Posterior vena cava (tissue), 2 donors: ENCODE results near the gene WASHC1. TPM values are rescaled to one million over a fixed set of nuclear protein-coding genes. Genes with fewer than 3 reads are reported as not detected.
A peak's percentile ranks its signal among the peaks of the same experiment; 100 is the strongest.
"Not testable (repeated sequence)": the region's sequence is repeated elsewhere in the genome, so short reads cannot be mapped to it uniquely, and the experiment has no call there.

ENCODE experiments used
- DNase-seq: peaks from one replicate; pipeline ENCODE4 v3.0.0-alpha.2; 2020; ENCODE audit warnings: low spot score
- intact Hi-C, 2 donors: fragments of 100-400 bp; cut with DNase I; formaldehyde crosslinking; loops; one replicate each; pipeline versions ENCODE4 v1.14.1 to v1.14.2; 2022 to 2023
- long read RNA-seq, 2 donors: library from polyadenylated mRNA; unstranded; transcript quantifications; one replicate each; pipeline ENCODE4 v2.0.0, GENCODE V29; 2020 to 2021
- total RNA-seq, 2 donors: library from RNA; stranded (reverse); fragmentation: NEBNext Ultra II Directional; extraction: Animal tissue kit (Norgen Biotek cat#: 25700); gene quantifications; one replicate each; pipeline ENCODE4 v1.2.1, GENCODE V29; 2021
- donor health status: DM: yes; HTN: yes; CAD: no.
- donor health status: DM: yes; HTN: yes; CAD: no.

WASHC1 gene, protein sequence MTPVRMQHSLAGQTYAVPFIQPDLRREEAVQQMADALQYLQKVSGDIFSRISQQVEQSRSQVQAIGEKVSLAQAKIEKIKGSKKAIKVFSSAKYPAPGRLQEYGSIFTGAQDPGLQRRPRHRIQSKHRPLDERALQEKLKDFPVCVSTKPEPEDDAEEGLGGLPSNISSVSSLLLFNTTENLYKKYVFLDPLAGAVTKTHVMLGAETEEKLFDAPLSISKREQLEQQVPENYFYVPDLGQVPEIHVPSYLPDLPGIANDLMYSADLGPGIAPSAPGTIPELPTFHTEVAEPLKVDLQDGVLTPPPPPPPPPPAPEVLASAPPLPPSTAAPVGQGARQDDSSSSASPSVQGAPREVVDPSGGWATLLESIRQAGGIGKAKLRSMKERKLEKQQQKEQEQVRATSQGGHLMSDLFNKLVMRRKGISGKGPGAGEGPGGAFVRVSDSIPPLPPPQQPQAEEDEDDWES
- total RNA-seq, result 10 to 100 TPM; 12.9 to 13.5 TPM
- long read RNA-seq, donor 1, partial matches to known transcripts, result 0 of 2 reads
- long read RNA-seq, donor 1, other reads (novel, unspliced or antisense), result 2 of 2 reads
- long read RNA-seq, donor 2, partial matches to known transcripts, result 1 of 8 reads
- long read RNA-seq, donor 2, other reads (novel, unspliced or antisense), result 7 of 8 reads

DNA sequence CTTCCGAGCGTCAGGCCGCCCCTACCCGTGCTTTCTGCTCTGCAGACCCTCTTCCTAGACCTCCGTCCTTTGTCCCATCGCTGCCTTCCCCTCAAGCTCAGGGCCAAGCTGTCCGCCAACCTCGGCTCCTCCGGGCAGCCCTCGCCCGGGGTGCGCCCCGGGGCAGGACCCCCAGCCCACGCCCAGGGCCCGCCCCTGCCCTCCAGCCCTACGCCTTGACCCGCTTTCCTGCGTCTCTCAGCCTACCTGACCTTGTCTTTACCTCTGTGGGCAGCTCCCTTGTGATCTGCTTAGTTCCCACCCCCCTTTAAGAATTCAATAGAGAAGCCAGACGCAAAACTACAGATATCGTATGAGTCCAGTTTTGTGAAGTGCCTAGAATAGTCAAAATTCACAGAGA, at the start of gene WASHC1:
Gene WASHC1, minus strand, starts transcription at position 101 of the 400 bp plus-strand sequence. CDS start 4,457 bp downstream, outside the sequence.
- intact Hi-C loops, DNase-seq: not testable (repeated sequence)

DNA sequence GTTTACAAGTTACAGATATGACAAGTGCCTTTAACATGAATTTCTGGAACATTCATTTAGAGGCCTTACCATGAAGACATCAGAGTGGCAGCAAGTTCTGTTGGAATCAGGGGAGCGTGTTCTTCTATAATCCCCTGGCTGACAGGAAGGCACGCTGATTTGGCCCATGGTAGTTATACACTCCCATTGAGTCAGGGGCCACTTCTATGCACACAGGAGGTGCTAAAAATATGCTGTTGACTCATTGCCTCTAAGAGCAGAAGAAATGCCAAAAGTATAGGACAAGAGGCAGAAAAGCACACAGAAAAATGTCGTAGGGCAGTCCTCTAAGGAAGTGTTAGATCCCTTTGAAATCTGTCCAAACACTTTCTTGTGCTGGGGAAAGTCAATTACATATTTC, 49.1 kb upstream of the WASHC1 start:
- intact Hi-C loops, result not testable (repeated sequence)

DNA sequence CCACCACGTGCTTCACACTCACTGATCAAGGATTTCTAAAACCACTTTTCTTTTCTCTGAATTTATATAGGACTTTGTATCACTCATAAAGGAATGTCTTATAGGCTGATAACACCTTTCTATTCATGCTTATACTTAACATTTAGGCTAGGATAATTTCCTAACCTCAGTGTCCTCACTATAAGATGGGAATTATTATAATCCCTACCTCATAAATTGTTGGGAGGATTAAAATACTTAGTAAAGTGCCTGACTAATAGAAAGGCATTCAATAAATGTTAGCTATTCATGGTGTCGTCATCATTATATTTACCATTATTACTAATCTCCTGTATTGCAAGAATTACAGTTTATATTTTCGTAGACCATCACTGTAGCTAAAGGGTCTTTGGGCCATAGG, 47.1 kb upstream of the WASHC1 start:
- intact Hi-C loops, DNase-seq: not testable (repeated sequence)

More for the DNA sequence above, 49.1 kb upstream of the WASHC1 start:
- DNase-seq, result not testable (repeated sequence)

DNA sequence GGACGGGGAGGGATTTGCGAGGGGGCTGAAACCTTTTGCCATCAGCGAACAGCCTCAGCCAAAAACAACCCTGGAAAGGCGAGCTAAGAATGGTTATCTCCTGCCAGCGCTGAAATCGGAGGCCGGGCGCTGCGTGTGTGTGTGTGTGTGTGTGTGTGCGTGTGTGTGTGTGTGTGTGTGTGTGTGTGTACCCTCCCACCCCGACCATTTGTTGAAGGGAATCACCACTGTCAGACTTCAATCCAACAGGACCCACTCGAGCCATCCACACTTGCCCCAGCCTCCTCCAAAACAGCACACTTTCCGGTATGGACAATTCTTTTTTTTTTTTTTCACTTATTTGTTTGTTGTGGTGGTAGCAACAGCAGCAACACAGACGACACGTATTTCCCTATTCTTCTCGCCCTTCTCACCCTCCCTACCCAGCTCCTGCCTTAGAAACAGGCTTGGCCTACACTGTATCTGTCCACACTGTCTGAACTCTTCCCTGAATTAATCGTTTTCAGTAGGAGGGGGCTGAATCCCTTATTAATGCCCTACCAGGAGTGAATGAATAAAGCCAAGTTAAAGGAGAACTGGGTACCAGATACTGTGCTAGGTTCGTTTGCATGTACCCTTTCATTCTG, 44.8 kb upstream of the WASHC1 start:
- intact Hi-C loops, DNase-seq: not testable (repeated sequence)

DNA sequence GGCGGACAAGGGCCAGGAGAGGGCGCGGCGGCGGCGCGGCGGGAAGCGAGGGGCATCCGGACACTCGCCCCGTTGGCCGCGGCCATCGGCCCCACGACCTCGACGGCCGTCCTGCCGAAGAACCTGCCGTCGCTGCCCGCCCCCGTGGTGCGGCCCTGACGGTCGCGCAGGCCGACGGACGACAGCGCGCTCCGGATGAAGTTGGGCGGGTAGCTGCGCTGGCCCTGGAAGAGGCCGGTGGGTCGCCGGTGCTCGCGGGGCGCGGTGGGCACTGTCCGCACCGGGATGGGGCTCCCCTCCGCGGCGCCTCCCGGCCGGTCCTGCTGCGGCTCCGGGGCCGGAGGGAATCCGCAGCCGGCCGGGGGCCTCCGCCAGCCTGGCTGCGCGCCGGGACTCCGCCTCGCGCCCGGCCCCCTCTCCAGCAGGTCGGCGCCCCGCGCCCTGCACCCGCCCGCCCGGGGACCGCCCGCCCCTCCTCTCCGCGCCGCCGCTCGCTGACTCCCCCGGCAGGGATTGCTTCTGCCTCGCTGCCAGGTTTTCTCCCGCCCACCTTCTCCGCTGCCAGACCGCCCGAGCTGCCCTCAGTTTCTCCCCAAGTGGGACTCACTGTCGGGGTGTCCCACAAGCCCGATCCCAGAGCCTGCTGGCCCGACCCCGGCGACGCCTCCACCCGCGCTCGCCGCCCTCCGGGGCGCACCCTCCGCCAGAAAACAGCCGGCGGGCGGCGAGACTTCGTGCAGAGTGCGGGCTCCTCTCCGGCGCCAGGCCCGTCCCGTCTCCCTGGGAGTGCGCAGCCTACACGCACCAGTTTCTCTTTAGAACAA, 44.0 kb upstream of the WASHC1 start:
- DNase-seq, result peak; percentile 73

DNA sequence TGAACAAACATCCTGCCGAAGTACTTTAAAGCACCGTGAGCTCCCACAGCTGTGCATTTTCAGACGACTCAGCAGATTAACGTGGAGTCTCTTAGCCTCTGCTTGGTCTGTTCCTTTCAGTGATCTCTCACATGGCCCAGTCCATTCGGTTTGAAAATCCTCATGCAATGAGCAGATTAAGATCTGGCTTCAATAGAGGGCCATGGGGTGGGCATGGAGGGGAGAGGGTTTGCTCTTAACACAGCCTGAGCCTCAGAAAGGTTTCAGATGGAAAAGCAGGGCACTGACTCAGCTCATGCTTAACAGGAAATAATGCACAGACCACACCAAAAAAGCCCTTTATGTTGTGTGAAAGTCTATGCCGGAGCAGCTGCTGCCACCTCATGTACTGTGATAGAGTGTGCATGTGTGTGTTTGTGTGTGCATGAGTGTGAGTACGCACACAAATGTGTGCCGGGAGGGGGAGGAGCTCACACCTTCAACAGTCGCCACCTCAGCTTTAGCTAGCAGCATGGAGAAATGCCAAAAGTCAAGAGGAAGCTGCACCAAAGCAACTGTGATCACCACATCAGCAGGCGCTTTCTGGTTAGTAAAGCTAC, 33.9 kb upstream of the WASHC1 start:
- intact Hi-C loops, DNase-seq: not testable (repeated sequence)

More for the DNA sequence above, 44.0 kb upstream of the WASHC1 start:
- intact Hi-C loops, result not testable (repeated sequence)

DNA sequence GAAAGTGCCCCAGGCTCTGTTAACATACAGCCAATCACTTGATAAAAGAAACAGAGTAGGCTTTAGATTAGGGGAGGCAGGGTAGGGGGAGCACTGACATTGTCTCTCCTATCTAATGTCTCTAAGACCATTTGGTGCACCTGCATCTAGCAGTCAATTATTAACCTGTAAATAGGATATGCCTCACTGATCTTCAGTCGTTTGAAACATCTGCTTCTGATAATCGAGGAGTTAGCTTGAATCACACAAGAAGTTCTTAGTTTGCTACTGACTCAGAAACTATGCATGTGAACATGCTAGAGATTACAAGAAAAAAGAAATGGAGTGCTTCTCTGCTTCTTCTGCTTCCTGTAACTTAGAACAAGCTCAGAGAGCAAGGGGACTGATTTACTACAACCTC, 23.4 kb upstream of the WASHC1 start:
- intact Hi-C loops, DNase-seq: not testable (repeated sequence)

DNA sequence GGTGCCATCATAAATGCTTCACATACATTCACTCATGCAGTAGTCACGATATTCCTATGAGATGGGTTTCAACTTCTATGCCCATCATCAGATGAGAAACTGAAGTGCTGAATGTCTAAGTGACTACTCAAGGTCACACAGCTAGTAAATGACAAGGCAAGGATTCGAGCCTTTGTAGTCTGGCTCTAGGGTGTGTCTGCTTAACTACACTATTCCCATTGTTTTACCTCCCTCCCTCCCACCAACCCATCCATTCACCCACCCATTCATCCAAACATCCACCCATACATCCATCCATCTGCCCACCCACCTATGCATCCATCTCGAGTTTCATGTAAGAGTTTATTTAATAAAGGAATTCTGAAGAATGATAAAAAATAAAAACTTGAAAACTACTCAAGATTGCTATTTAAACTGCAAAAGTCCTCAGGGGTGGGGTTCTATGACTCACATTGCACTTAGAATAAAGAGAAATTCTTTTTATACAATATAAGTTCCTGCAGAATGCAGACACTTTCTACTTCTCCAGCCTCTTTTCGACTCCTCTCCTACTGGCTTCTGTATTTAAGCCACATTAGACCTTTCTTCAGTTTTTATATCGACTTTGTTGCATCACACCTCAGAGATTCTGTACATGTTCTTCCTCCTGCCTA, 19.1 kb upstream of the WASHC1 start:
- intact Hi-C loops, DNase-seq: not testable (repeated sequence)

DNA sequence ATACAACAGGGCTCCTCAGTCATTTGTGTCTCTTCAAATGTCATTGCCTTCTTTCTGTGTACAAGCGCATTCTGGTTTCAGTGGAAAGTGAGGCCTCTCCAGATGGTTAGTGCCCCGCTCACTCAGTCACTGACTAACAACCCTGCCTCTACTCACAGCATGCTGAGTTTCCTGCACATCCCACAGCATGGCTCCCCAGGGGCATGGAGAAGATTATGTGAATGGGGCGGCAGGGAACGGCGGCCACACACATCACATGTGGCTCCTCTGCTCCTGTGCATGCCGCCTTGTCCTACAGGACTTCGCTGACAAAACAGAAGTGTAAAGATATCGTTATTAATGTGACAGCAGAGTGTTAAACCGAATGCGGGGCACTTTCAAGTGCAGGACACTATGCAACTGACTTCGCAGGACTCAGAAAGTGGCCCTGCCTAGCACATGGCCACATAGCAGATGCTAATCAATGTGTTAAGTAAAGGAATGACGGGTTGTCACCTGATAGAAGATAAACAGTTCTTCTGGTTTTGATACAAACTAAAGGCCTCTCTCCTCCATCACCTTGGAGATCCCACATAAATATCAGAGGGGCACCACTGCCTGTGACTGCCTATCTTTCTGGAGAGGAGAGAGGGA, 17.5 kb upstream of the WASHC1 start:
- intact Hi-C loops, result not testable (repeated sequence)
- peak; percentile 67 for DNase-seq

DNA sequence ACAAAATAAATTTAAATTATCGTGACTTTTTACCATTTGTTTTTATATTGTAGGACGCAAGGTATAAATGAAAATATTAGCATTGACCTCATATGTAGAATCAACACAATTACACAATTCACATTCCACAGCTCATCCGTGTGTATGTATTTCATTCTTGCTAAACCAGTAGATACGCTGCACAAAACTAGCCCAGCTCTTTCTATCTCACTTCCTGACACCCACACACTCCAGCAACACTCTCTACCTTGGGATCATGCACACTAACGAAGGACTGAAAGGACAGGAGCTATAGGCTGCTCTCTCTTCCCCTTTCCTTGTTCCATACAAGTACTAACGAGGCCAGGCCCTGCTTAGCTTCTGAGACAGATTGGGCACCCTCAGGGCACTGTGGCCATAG, 16.9 kb upstream of the WASHC1 start:
- intact Hi-C loops, DNase-seq: not testable (repeated sequence)

DNA sequence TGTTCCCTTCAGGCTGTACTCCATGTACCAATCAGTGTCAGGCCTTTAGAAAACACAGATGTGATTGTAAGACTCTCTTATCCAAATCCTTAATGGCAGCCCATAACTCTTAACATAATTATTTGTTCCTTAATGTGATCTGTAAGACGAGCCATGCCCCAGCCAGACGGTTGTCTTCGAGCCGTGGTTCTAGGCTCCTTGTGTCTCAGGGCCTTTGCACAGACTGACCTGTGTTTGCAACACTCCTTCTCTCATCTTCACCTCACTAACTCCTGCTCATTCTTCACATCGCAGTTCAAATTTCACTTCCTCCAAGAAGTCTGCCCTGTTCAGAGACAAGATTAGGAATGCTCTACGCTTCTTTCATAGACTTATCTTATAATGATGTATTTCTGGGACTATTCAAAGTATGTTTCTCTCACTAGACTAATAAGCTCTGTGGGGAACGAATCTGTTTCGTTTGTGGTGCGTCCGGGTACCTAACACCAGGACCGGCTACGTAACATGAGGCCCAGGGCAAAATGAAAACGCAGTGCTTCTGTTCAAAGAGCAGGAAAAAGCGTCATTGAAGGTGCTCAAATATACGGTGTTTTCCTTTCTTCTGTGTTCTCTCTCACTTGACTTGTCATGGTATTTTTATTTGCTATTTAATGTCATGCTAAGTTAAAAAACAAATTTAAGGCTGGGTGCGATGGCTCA, 16.1 kb upstream of the WASHC1 start:
- intact Hi-C loops, result not testable (repeated sequence)
- peak; percentile 65 for DNase-seq

DNA sequence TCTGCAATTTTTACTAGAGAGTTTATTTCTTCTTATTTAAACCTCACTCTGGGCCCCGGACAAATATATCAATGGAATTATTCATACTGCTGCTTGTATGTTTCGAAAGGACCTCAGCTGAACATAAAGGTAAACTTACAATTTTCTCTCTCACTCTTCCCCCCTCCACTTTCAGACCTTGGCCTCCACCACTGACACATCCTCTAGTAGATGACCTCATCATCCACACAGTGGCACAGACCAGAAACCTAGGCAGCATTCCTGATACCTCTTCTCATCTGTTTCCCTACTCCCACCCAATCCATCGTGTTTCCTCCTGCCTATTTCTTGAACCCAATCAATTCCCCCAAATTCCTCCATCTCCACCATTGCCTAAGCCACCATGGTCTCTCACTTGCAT, 15.2 kb upstream of the WASHC1 start:
- DNase-seq, intact Hi-C loops: not testable (repeated sequence)

DNA sequence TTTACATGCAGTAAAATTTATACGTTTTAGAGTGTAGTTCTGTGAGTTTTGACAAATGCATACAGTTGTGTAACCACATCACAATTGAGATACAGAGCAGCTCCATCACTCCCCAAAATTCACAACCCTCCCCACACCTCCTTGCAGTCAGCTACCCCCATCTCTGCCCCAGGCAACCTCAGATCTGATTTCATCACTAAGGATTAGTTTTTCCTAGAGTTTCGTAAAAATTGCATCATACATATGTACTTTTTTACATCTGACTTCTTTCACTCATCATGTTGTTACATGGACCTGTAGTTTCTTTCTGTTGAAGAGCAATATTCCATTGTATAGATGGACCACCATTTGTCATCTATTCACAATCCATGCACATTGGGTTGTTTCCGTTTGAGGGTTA, 14.4 kb upstream of the WASHC1 start:
- DNase-seq, intact Hi-C loops: not testable (repeated sequence)

DNA sequence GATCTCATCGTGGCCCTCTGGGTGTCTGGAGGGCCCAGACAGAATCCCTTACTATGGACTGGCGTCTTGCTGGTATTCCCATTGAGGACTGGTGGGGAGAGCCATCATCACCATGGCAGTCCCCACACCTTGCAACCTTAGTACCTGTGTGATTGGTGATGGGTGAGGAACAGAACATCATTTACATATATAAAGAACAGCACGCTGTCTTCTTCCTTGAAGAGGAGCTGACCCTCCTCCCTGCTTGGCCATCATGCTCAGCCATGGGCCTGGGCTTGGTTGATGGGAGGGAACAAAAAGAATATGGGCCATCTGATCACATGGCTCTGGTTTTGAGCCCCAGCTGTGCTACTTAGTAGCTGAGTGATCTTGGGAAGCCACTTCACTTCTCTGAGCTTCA, 13.9 kb upstream of the WASHC1 start:
- intact Hi-C loops, DNase-seq: not testable (repeated sequence)

DNA sequence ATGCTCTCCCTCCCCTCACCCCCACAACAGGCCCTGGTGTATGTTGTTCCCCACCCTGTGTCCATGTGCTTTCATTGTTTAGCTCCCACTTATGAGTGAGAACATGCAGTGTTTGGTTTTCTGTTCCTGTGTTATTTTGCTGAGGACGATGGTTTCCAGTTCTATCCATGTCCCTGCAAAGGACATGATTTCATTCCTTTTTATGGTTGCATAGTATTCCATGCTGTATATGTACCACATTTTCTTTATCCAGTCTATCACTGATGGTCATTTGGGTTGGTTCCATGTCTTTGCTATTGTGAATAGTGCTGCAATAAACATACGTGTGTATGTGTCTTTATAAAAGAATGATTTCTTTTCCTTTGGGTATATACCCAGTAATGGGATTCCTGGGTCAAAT, 12.6 kb upstream of the WASHC1 start:
- DNase-seq, intact Hi-C loops: not testable (repeated sequence)

DNA sequence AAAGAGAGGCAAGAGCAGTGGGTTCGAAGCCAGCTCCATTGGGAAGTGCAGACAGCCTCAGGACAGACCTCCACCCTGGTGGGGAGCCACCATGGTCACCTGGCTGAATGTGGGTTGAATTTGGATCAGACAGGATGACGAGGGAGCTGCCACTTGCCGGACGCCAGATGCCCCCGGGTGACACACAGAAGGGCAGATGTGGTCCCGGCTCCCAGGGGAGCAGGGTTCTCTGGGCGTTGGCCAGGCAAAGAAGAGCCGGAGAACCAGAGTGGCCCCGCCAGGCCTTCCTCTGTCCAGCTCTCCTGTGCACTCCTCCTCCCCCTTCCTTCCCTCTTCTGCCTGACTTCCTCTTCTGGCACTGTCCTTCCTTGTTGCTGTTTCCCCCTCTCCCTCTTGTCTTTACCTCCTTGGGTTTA, 12.0 kb upstream of the WASHC1 start:
- intact Hi-C loops, result not testable (repeated sequence)
- peak; percentile 58 for DNase-seq

DNA sequence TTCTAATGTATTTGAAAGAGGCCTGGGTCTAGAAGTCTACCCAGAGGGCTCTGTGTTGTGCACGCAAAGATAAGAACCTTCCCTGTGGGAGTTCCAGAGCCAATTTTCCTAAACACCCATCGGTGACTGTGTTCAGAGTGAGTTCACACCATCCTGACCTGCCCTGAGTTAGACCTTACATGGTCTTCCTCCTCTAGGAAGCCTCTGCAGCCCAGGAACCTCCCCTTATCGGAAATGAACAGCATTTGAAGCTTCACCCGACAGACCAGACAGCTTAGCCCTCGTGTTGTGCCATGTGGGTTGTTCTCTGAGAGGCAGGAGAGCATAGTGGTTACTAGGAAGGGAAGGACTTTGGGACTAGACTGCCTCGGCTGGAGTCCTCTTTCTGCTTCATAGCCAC, 3.1 kb upstream of the WASHC1 start:
- DNase-seq, intact Hi-C loops: not testable (repeated sequence)
